ENCODE results near the gene FXYD2. TPM values are rescaled to one million over a fixed set of nuclear protein-coding genes. Genes with fewer than 3 reads are reported as not detected.

The FXYD2 gene
- total and polyA plus RNA-seq, 9 of the 15 experiments (the other 6 are each of a cell fraction or from before 2014, with no cell fraction given): not detected

GRCh38 chr11:117842131-117842941 lies 17.8 kb upstream of the FXYD2 start (continued):
- TF ChIP-seq, protein P1, sequence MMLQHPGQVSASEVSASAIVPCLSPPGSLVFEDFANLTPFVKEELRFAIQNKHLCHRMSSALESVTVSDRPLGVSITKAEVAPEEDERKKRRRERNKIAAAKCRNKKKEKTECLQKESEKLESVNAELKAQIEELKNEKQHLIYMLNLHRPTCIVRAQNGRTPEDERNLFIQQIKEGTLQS (IDR thresholded peaks at IDR 0.05): peak; percentile 84
- TF ChIP-seq, protein P1 (CRISPR knock-in tag; conservative IDR thresholded peaks at IDR 0.05): no peak
- no peak for TF ChIP-seq NFE2 (IDR thresholded peaks at IDR 0.05; ENCODE audit: low read depth)
- TF ChIP-seq ZFP30 (CRISPR knock-in tag; IDR thresholded peaks at IDR 0.05; ENCODE audit: borderline replicate concordance): no peak
- TF ChIP-seq ZNF311 (CRISPR knock-in tag; IDR thresholded peaks at IDR 0.05): no peak

DNA sequence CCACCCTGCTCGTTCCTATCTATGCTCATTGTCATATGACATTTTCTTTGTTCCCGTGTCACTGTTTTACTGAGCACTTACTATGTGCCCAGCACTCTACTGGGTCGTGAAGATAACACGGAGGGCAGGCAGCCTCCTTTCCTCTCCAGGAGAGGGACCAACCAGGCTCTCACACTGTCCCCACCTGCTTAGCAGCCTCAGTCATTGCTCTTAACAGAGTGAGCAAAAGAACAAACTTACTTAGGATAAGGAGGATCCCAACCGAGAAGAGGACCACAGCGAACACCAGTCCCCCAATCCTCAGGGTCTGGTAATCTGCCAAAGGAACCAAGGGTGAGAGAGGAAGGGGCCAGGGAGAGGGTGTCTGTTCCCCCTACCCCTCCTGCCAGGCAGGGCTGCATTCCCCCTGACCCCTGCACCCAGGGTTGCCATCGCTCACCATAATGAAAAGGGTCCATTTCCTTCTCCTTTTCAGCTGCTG lies 17.0 kb upstream of the FXYD2 start:
- Histone ChIP-seq H3K4me2 (ENCODE audit: insufficient read depth, low read length) (no peak overlapping the region), H3K27ac (ENCODE audit: extremely low read depth, low read depth, low read length) (no peak overlapping the region), H2AFZ (ENCODE audit: low read depth, low read length) (no peak overlapping the region), H3K36me3 (ENCODE audit: control insufficient read depth, insufficient read depth, low read length) (no peaks in the 10 kb centered on the region), H4K20me1 (replicated peaks; ENCODE audit: control insufficient read depth, insufficient read depth, low read length) (peaks cover 6% of the 10 kb centered on the region; the same call in 1 of the 2 replicates), H3K9me3 (replicated peaks; ENCODE audit: control insufficient read depth, insufficient read depth, low read depth, low read length) (no peaks in the 10 kb centered on the region), H3K9me1 (ENCODE audit: control insufficient read depth, insufficient read depth, low read length) (no peaks in the 10 kb centered on the region), H3K4me3 (no peak overlapping the region), H3K9ac (ENCODE audit: insufficient read depth in 1 of 2, low read depth in 2 of 2, low read length in 2 of 2) (no peak overlapping the region), H3K4me1 (replicated peaks in 1 of 2; ENCODE audit: control insufficient read depth in 2 of 2, insufficient read depth in 2 of 2, low read length in 2 of 2) (no peaks in the 10 kb centered on the region; a peak in 1 of 5 replicates), H3K27me3 (ENCODE audit: control insufficient read depth in 2 of 2, insufficient read depth in 2 of 2, low read length in 2 of 2) (peaks cover 15 to 58% of the 10 kb centered on the region in 2 experiments; a peak in 4 of 5 replicates), H3K79me2 (ENCODE audit: control insufficient read depth, insufficient read depth, low read length) (no peaks in the 10 kb centered on the region)
- ATAC-seq: no peak
- ChIA-PET POLR2A (no interaction called here), CTCF (ENCODE audit: low intra/inter-chr PET ratio) (no interaction called here)
- intact Hi-C loops (cut with micrococcal nuclease): no loop called here
- no peak for DNase-seq (ENCODE audit: extremely low read depth in 1 of 4, low spot score in 3 of 4)
- in situ Hi-C loops (cut with MboI): loop anchor here (10.0 kb wide), 1 partner anchor 103 kb away; no protein-coding TSS in a partner anchor
- 3% methylated on average over 7 of the region's 7 CpGs for WGBS (ENCODE audit: insufficient coverage, low coverage, missing lambda C conversion rate)
- no peak for FAIRE-seq
- BruUV-seq (replicated peaks): no TSS peak
- TF ChIP-seq TBL1XR1 (IDR thresholded peaks at IDR 0.05; ENCODE audit: low read length in 2 of 2): no peak
- TF ChIP-seq, protein P2, sequence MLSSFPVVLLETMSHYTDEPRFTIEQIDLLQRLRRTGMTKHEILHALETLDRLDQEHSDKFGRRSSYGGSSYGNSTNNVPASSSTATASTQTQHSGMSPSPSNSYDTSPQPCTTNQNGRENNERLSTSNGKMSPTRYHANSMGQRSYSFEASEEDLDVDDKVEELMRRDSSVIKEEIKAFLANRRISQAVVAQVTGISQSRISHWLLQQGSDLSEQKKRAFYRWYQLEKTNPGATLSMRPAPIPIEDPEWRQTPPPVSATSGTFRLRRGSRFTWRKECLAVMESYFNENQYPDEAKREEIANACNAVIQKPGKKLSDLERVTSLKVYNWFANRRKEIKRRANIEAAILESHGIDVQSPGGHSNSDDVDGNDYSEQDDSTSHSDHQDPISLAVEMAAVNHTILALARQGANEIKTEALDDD (IDR thresholded peaks at IDR 0.05): no peak
- TF ChIP-seq HNRNPL (IDR thresholded peaks at IDR 0.05; ENCODE audit: low read depth, low read length): no peak
- no peak for TF ChIP-seq NR3C1 (CRISPR knock-in tag; IDR thresholded peaks at IDR 0.05)
- no peak for TF ChIP-seq BRF1 (IDR thresholded peaks at IDR 0.05; ENCODE audit: borderline replicate concordance, extremely low read depth, insufficient read length)
- no peak for TF ChIP-seq FOXP1 (CRISPR knock-in tag; IDR thresholded peaks at IDR 0.05)
- no peak for TF ChIP-seq ZBTB8A (IDR thresholded peaks at IDR 0.05; ENCODE audit: partially characterized antibody)
- no peak for TF ChIP-seq PTTG1 (tag; IDR thresholded peaks at IDR 0.05; ENCODE audit: low read depth)
- TF ChIP-seq, protein P3, sequence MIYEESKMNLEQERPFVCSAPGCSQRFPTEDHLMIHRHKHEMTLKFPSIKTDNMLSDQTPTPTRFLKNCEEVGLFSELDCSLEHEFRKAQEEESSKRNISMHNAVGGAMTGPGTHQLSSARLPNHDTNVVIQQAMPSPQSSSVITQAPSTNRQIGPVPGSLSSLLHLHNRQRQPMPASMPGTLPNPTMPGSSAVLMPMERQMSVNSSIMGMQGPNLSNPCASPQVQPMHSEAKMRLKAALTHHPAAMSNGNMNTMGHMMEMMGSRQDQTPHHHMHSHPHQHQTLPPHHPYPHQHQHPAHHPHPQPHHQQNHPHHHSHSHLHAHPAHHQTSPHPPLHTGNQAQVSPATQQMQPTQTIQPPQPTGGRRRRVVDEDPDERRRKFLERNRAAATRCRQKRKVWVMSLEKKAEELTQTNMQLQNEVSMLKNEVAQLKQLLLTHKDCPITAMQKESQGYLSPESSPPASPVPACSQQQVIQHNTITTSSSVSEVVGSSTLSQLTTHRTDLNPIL (CRISPR knock-in tag; IDR thresholded peaks at IDR 0.05): no peak
- TF ChIP-seq YY1 (IDR thresholded peaks at IDR 0.05; ENCODE audit: borderline replicate concordance in 1 of 3, control insufficient read depth in 1 of 3, extremely low read depth in 1 of 3, insufficient read depth in 3 of 3, insufficient read length in 1 of 3, insufficient replicate concordance in 2 of 3, low read depth in 1 of 3, low read length in 2 of 3): no peak
- no peak for TF ChIP-seq PHF20 (IDR thresholded peaks at IDR 0.05; ENCODE audit: partially characterized antibody)
- no peak for TF ChIP-seq EP400 (IDR thresholded peaks at IDR 0.05)
